Peyer's patch (tissue), 4 donors: Measurements from ENCODE around the gene SNAPIN.

Source experiments
- CTCF ChIP-seq, 6 experiments: fragments of 450-650 bp in 4 of 6; fragments of 200-600 bp in 2 of 6; sonication (generic) in 1 of 6; IDR thresholded peaks; one replicate each; pipeline ENCODE4 v1.5.1; 2017 to 2019; ENCODE audit warnings: antibody characterized with exemption in 6 of 6, mild to moderate bottlenecking in 3 of 6, moderate library complexity in 1 of 6
- POLR2A ChIP-seq, 2 donors: fragments of 450-650 bp; IDR thresholded peaks; one replicate each; pipeline ENCODE4 v1.5.1; 2017; ENCODE audit warnings: antibody characterized with exemption in 2 of 2, mild to moderate bottlenecking in 2 of 2, moderate library complexity in 2 of 2

GRCh38 chr1:153636312-153636711 lies 22.2 kb upstream of the SNAPIN start:
- TF ChIP-seq POLR2A (IDR thresholded peaks at IDR 0.05), result no peak
- TF ChIP-seq CTCF (IDR thresholded peaks at IDR 0.05), result no peak
